Measurements from ENCODE around the gene ADGRG6. TPM values are rescaled to one million over a fixed set of nuclear protein-coding genes. Genes with fewer than 3 reads are reported as not detected.

ADGRG6 gene
- total RNA-seq, 1 experiment from 2014 or later: 5.3 TPM

GRCh38 chr6:142324111-142324510, 22.3 kb downstream of the ADGRG6 start:
- peak overlapping the region; percentile 4; the same call in 1 of the 2 replicates for H3K4me3 Mint-ChIP-seq
- H3K9me3 Mint-ChIP-seq: no peaks in the 10 kb centered on the region
- CTCF ChIA-PET: interaction anchor here (1.0 to 1.6 kb wide), 2 partner anchors 11 to 92 kb away, joined by 3 to 4 read pairs; no protein-coding TSS in a partner anchor
- no peaks in the 10 kb centered on the region for H3K27me3 Mint-ChIP-seq (ENCODE audit: low read depth)
- peaks cover 38% of the 10 kb centered on the region for H3K4me1 Mint-ChIP-seq
- peak overlapping the region; percentile 8; the same call in 1 of the 2 replicates for H3K27ac Mint-ChIP-seq
- no peak for DNase-seq (ENCODE audit: low spot score)
- H3K36me3 Mint-ChIP-seq: no peaks in the 10 kb centered on the region
- POLR2A ChIA-PET: no interaction called here
- ATAC-seq: no peak
- TF ChIP-seq ZNF532 (CRISPR knock-in tag; IDR thresholded peaks at IDR 0.05; ENCODE audit: borderline replicate concordance): no peak

GRCh38 chr6:142325111-142325510, 23.3 kb downstream of the ADGRG6 start:
- no peak for TF ChIP-seq E2F1 (CRISPR knock-in tag; IDR thresholded peaks at IDR 0.05)
- TF ChIP-seq IRF1 (CRISPR knock-in tag; IDR thresholded peaks at IDR 0.05): no peak
- TF ChIP-seq HMGA2 (CRISPR knock-in tag; IDR thresholded peaks at IDR 0.05): no peak
- no peak for TF ChIP-seq AFF4 (CRISPR knock-in tag; IDR thresholded peaks at IDR 0.05; ENCODE audit: borderline replicate concordance)
- TF ChIP-seq TEAD1 (CRISPR knock-in tag; IDR thresholded peaks at IDR 0.05): no peak
- no peak for TF ChIP-seq CREM (CRISPR knock-in tag; IDR thresholded peaks at IDR 0.05)
- ChIA-PET POLR2A (no interaction called here), CTCF (interaction anchor here (1.6 kb wide), 1 partner anchor 93 kb away, joined by 4 read pairs; no protein-coding TSS in a partner anchor)
- Mint-ChIP-seq H3K4me1 (peaks cover 43% of the 10 kb centered on the region), H3K4me3 (no peak overlapping the region), H3K27ac (no peak overlapping the region), H3K36me3 (no peaks in the 10 kb centered on the region), H3K9me3 (no peaks in the 10 kb centered on the region), H3K27me3 (ENCODE audit: low read depth) (no peaks in the 10 kb centered on the region)
- no peak for DNase-seq (ENCODE audit: low spot score)
- ATAC-seq: peak; percentile 61

GRCh38 chr6:142326540-142326939, 24.7 kb downstream of the ADGRG6 start:
- H3K27me3 Mint-ChIP-seq (ENCODE audit: low read depth): no peaks in the 10 kb centered on the region
- ChIA-PET CTCF (no interaction called here), POLR2A (no interaction called here)
- H3K4me3 Mint-ChIP-seq: no peak overlapping the region
- DNase-seq (ENCODE audit: low spot score) (no peak), ATAC-seq (no peak)
- H3K4me1 Mint-ChIP-seq: peaks cover 53% of the 10 kb centered on the region
- H3K9me3 Mint-ChIP-seq: no peaks in the 10 kb centered on the region
- no peak overlapping the region for H3K27ac Mint-ChIP-seq
- no peaks in the 10 kb centered on the region for H3K36me3 Mint-ChIP-seq
- TF ChIP-seq GRHL2 (CRISPR knock-in tag; IDR thresholded peaks at IDR 0.05; ENCODE audit: insufficient replicate concordance, severe bottlenecking) (no peak), MAX (CRISPR knock-in tag; IDR thresholded peaks at IDR 0.05) (no peak), NR3C1 (CRISPR knock-in tag; conservative IDR thresholded peaks at IDR 0.05; ENCODE audit: low read depth) (no peak), TCF7 (CRISPR knock-in tag; IDR thresholded peaks at IDR 0.05; ENCODE audit: low read depth) (no peak), ZNF281 (CRISPR knock-in tag; IDR thresholded peaks at IDR 0.05) (no peak), PRDM15 (CRISPR knock-in tag; IDR thresholded peaks at IDR 0.05) (no peak), FOXK1 (CRISPR knock-in tag; IDR thresholded peaks at IDR 0.05) (no peak), ZNF416 (CRISPR knock-in tag; IDR thresholded peaks at IDR 0.05) (no peak)
